OCI-LY3 (cell line): ENCODE results near the gene DLG4.

Experiments used
- H2AFZ ChIP-seq: fragments of 200-600, 300-600 bp; shearing (Covaris generic); 2 replicates; pipeline ENCODE4 v1.6.0; 2014; ENCODE audit warnings: antibody characterized with exemption, low read depth, low read length
- H3K27ac ChIP-seq: fragments of 200-600, 300-600 bp; sonication (generic); 2 replicates; pipeline ENCODE4 v1.5.1; 2014; ENCODE audit warnings: mild to moderate bottlenecking, low read length, moderate library complexity, mixed read lengths
- H3K27me3 ChIP-seq: fragments of 200-600, 300-600 bp; sonication (generic); 2 replicates; pipeline ENCODE4 v1.6.1; 2014; ENCODE audit warnings: low read depth, low read length, mixed read lengths
- H3K36me3 ChIP-seq: fragments of 200-600, 300-600 bp; sonication (generic); replicated peaks from 2 replicates; pipeline ENCODE3; 2014; ENCODE audit warnings: low read depth, low read length, mixed read lengths
- H3K4me1 ChIP-seq: fragments of 300-600, 200-600 bp; sonication (generic); 2 replicates; pipeline ENCODE4 v1.6.1; 2014; ENCODE audit warnings: low read length, mixed read lengths
- H3K4me2 ChIP-seq: fragments of 200-600, 300-600 bp; sonication (generic); 2 replicates; pipeline ENCODE4 v1.6.1; 2014; ENCODE audit warnings: low read length, mixed read lengths
- H3K4me3 ChIP-seq: fragments of 300-600, 200-600 bp; sonication (generic); 2 replicates; pipeline ENCODE4 v1.5.1; 2014; ENCODE audit warnings: antibody characterized with exemption, mild to moderate bottlenecking, low read length, moderate library complexity
- H3K79me2 ChIP-seq: fragments of 300-600, 200-600 bp; shearing (Covaris generic); 2 replicates; pipeline ENCODE4 v1.6.1; 2014; ENCODE audit warnings: mild to moderate bottlenecking, low read length, mixed read lengths
- H3K9ac ChIP-seq: fragments of 300-600, 200-600 bp; shearing (Covaris generic); 2 replicates; pipeline ENCODE4 v1.6.0; 2014; ENCODE audit warnings: mild to moderate bottlenecking, low read length, moderate library complexity
- H3K9me3 ChIP-seq: fragments of 200-600, 300-600 bp; shearing (Covaris generic); 2 replicates; pipeline ENCODE4 v1.6.1; 2014; ENCODE audit warnings: low read length, mixed read lengths; ENCODE audit not compliant: insufficient read depth
- H4K20me1 ChIP-seq: fragments of 200-600, 300-600 bp; sonication (generic); 2 replicates; pipeline ENCODE4 v1.6.1; 2016; ENCODE audit warnings: low read length, mixed read lengths; ENCODE audit not compliant: insufficient read depth
- EZH2phosphoT487 ChIP-seq: fragments of 200-600 bp; shearing (Covaris generic); IDR thresholded peaks from 2 replicates; pipeline ENCODE4 v1.6.1; 2018; ENCODE audit warnings: antibody characterized with exemption, mixed run types, low read depth
- TF ChIP-seq, protein P1 (sequence below): fragments of 200-600, 300-600 bp; sonication (generic); IDR thresholded peaks from 2 replicates; pipeline ENCODE4 v1.5.1; 2014; ENCODE audit warnings: antibody characterized with exemption, low read length, low read depth

Gene DLG4

DNA sequence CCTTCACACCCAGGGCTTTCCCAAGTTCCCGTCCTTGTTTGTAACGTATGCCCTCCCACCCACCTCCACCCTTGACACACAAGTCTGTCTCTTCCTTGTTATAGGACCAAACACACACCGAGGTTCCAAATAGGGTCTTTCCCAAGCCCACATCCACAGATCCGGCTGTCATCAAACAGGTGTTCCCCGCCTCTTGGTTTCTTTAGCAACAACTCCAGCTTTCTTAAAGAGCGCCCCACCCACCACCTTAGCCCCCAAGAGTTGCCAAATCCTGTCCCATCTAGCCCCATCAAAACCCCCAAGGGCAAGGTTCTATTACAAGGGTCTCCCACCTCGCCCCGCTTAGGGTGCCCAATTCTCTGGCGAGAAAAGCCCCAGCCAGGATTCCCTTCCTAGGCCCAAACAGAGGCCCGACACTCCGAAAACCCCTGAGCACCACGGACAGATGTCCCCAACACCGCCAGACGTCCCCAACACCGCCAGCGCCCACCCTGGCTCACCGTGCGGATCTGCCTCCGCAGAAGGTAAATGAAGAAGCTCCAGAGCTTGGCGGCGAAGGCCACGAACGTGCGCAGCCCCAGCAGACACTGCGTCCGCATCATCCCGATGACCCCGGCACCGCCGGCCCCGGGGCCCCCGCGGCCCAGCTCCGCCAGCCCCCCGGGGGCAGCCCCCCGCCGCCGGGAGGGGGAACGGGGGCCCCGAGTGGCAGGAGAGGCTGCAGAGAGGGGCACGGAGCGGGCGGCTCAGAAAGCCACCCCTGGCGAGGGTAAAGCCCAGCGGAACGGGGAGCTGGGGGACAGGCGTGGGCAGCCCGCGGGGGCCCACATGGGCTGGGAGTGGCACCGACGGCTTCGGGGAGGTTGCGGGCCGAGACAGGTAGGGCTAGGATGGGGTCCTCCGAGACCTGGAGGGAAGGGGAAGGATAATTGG, 31.3 kb upstream of the DLG4 start:
- H3K79me2 ChIP-seq, result peaks cover 67% of the 10 kb centered on the region

DNA sequence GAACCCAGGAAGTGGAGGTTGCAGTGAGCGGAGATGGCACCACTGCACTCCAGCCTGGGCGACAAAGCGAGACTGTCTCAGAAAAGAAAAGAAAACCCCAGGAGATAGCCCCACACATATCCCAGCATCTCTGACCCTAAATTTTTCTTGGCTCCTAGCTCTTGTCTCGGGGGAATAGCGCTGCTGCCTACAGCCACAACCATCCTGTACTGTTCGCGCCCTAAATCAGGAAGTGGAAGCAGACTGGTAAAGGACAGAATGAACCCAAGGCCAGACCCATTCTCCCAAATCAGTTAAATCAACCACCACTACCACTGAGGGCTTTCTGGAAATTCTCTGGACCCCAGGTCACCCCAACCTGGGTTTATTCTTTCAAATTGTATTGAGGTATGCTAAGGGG, 30.2 kb upstream of the DLG4 start:
- Histone ChIP-seq H3K4me3 (peak overlapping the region; percentile 98), H2AFZ (no peak overlapping the region), H4K20me1 (peaks cover 8% of the 10 kb centered on the region), H3K9ac (peak overlapping the region; percentile 98), H3K79me2 (peaks cover 69% of the 10 kb centered on the region), H3K27ac (peak overlapping the region; percentile 94), H3K36me3 (peaks cover 12% of the 10 kb centered on the region), H3K4me2 (peak overlapping the region; percentile 95), H3K27me3 (no peaks in the 10 kb centered on the region), H3K4me1 (peaks cover 16% of the 10 kb centered on the region), H3K9me3 (no peaks in the 10 kb centered on the region)
- TF ChIP-seq, protein P1, sequence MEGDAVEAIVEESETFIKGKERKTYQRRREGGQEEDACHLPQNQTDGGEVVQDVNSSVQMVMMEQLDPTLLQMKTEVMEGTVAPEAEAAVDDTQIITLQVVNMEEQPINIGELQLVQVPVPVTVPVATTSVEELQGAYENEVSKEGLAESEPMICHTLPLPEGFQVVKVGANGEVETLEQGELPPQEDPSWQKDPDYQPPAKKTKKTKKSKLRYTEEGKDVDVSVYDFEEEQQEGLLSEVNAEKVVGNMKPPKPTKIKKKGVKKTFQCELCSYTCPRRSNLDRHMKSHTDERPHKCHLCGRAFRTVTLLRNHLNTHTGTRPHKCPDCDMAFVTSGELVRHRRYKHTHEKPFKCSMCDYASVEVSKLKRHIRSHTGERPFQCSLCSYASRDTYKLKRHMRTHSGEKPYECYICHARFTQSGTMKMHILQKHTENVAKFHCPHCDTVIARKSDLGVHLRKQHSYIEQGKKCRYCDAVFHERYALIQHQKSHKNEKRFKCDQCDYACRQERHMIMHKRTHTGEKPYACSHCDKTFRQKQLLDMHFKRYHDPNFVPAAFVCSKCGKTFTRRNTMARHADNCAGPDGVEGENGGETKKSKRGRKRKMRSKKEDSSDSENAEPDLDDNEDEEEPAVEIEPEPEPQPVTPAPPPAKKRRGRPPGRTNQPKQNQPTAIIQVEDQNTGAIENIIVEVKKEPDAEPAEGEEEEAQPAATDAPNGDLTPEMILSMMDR, result no peak
- no peak for TF ChIP-seq EZH2phosphoT487

More for the DNA sequence above, 31.3 kb upstream of the DLG4 start:
- Histone ChIP-seq H3K9ac (peak overlapping the region; percentile 98), H4K20me1 (peaks cover 8% of the 10 kb centered on the region), H3K4me3 (peak overlapping the region; percentile 98), H2AFZ (no peak overlapping the region), H3K27me3 (no peaks in the 10 kb centered on the region), H3K4me1 (peaks cover 16% of the 10 kb centered on the region), H3K27ac (peak overlapping the region; percentile 94), H3K4me2 (peak overlapping the region; percentile 95), H3K36me3 (peaks cover 16% of the 10 kb centered on the region), H3K9me3 (no peaks in the 10 kb centered on the region)
- no peak for TF ChIP-seq EZH2phosphoT487
- TF ChIP-seq, protein P1, result no peak

DNA sequence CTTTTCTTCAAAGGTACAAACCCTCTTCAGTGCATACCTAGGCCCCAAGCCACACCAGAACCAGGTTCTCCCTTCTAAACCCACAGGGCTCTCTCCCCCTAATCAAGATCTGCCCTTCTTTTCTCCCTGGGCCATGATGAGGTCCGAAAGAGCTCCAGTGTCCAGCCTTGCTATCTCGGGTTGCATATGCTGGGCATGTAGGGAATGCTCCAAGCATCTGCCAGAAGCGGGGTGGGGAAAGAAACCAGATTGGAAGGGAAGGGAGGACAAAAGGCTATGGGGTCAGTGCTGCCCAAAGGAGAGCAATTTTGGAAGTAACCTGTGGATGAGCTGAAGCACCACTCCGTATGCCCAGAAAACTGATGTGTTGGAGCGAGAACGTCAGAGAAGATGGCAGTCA, 29.6 kb upstream of the DLG4 start:
- TF ChIP-seq EZH2phosphoT487, result no peak
- TF ChIP-seq, protein P1, result no peak
- H3K4me2 ChIP-seq, result peak overlapping the region; percentile 95
- peaks cover 69% of the 10 kb centered on the region for H3K79me2 ChIP-seq
- no peak overlapping the region for H3K27ac ChIP-seq
- H3K9me3 ChIP-seq, result no peaks in the 10 kb centered on the region
- no peak overlapping the region for H2AFZ ChIP-seq
- peaks cover 16% of the 10 kb centered on the region for H3K4me1 ChIP-seq
- H3K9ac ChIP-seq, result peak overlapping the region; percentile 98; the same call in 1 of the 2 replicates
- no peaks in the 10 kb centered on the region for H3K27me3 ChIP-seq
- peak overlapping the region; percentile 98 for H3K4me3 ChIP-seq
- peaks cover 6% of the 10 kb centered on the region for H3K36me3 ChIP-seq
- H4K20me1 ChIP-seq, result peaks cover 8% of the 10 kb centered on the region

DNA sequence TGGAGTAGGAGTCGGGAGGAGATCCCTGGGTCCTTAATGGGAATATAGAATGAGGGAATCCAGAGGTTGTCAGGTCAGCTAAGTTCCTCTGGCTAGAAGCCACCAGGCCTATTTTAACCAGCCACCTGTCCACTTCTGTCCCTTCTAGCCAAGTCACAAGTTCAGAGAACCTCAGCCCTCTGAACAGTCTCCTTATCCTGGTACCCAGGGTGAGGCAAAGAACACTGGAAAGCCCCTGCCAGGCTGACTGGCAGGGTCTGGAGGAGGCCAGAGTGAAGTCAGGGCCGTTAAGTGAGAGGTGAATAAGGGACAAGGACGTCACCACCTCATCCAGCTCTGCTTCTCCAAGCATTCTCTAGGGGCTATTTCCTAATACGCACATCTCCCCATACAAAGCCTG, 29.2 kb upstream of the DLG4 start:
- Histone ChIP-seq H3K4me2 (peak overlapping the region; percentile 95), H3K9ac (no peak overlapping the region), H3K36me3 (peaks cover 3% of the 10 kb centered on the region), H2AFZ (no peak overlapping the region), H3K79me2 (peaks cover 69% of the 10 kb centered on the region), H3K4me3 (no peak overlapping the region), H4K20me1 (peaks cover 8% of the 10 kb centered on the region), H3K4me1 (peaks cover 16% of the 10 kb centered on the region), H3K27ac (no peak overlapping the region), H3K9me3 (no peaks in the 10 kb centered on the region), H3K27me3 (no peaks in the 10 kb centered on the region)
- no peak for TF ChIP-seq EZH2phosphoT487
- TF ChIP-seq, protein P1, result no peak
